OCI-LY3 (cell line): Measurements from ENCODE around the gene KLHDC2.

ENCODE experiments used
- EZH2phosphoT487 ChIP-seq: fragments of 200-600 bp; shearing (Covaris generic); IDR thresholded peaks from 2 replicates; pipeline ENCODE4 v1.6.1; 2018; ENCODE audit warnings: antibody characterized with exemption, mixed run types, low read depth
- TF ChIP-seq, protein P1 (sequence below): fragments of 200-600, 300-600 bp; sonication (generic); IDR thresholded peaks from 2 replicates; pipeline ENCODE4 v1.5.1; 2014; ENCODE audit warnings: antibody characterized with exemption, low read length, low read depth

- TF ChIP-seq, protein P1, sequence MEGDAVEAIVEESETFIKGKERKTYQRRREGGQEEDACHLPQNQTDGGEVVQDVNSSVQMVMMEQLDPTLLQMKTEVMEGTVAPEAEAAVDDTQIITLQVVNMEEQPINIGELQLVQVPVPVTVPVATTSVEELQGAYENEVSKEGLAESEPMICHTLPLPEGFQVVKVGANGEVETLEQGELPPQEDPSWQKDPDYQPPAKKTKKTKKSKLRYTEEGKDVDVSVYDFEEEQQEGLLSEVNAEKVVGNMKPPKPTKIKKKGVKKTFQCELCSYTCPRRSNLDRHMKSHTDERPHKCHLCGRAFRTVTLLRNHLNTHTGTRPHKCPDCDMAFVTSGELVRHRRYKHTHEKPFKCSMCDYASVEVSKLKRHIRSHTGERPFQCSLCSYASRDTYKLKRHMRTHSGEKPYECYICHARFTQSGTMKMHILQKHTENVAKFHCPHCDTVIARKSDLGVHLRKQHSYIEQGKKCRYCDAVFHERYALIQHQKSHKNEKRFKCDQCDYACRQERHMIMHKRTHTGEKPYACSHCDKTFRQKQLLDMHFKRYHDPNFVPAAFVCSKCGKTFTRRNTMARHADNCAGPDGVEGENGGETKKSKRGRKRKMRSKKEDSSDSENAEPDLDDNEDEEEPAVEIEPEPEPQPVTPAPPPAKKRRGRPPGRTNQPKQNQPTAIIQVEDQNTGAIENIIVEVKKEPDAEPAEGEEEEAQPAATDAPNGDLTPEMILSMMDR = no peak
- TF ChIP-seq EZH2phosphoT487 = no peak
Measured at GRCh38 chr14:49768301-49769121, 558 bp downstream of the KLHDC2 start.
